Immature natural killer cell (primary cell): ENCODE data around the gene SLC4A4. TPM values are rescaled to one million over a fixed set of nuclear protein-coding genes. Genes with fewer than 3 reads are reported as not detected.
A peak's percentile ranks its signal among the peaks of the same experiment; 100 is the strongest.

Source experiments
- DNase-seq, 3 donors: peaks; one replicate each; pipeline ENCODE4 v3.0.0; 2022; ENCODE audit warnings: mixed read lengths in 1 of 3
- H3K27ac Mint-ChIP-seq, 6 donors: one replicate each; pipeline ENCODE4 v1.8.0; 2020; ENCODE audit warnings: mixed read lengths in 6 of 6, mild to moderate bottlenecking in 5 of 6, inconsistent platforms in 4 of 6, moderate library complexity in 3 of 6
- H3K27me3 Mint-ChIP-seq, 3 donors: one replicate each; pipeline ENCODE4 v1.8.0; 2020 to 2021; ENCODE audit warnings: low read depth in 3 of 3, mild to moderate bottlenecking in 3 of 3, mixed read lengths in 3 of 3, moderate library complexity in 3 of 3, inconsistent platforms in 1 of 3
- H3K36me3 Mint-ChIP-seq, 3 donors: one replicate each; pipeline ENCODE4 v1.8.0; 2020; ENCODE audit warnings: mixed read lengths in 3 of 3, inconsistent platforms in 2 of 3, mild to moderate bottlenecking in 2 of 3
- H3K4me1 Mint-ChIP-seq, 2 donors: one replicate each; pipeline ENCODE4 v1.8.0; 2020; ENCODE audit warnings: inconsistent platforms in 2 of 2, mild to moderate bottlenecking in 2 of 2, mixed read lengths in 2 of 2, moderate library complexity in 1 of 2
- H3K4me3 Mint-ChIP-seq, 5 donors: one replicate each; pipeline ENCODE4 v1.8.0; 2020; ENCODE audit warnings: mild to moderate bottlenecking in 5 of 5, mixed read lengths in 5 of 5, inconsistent platforms in 3 of 5, moderate library complexity in 3 of 5
- H3K9me3 Mint-ChIP-seq, 6 donors: one replicate each; pipeline ENCODE4 v1.8.0; 2020; ENCODE audit warnings: mild to moderate bottlenecking in 6 of 6, mixed read lengths in 6 of 6, inconsistent platforms in 4 of 6, moderate library complexity in 3 of 6
- polyA plus RNA-seq, 3 donors: library from polyadenylated mRNA; unstranded; fragments of 300-500 nt; fragmentation: Illumina TruSeq; gene quantifications; one replicate each; pipeline ENCODE4 v1.2.3, GENCODE V29; 2021

The SLC4A4 gene
- polyA plus RNA-seq, 3 donors from 2014 or later: 4.4 to 8.0 (median 7.1) TPM

GRCh38 chr4:71369536-71369935 lies 30.7 kb downstream of the SLC4A4 start:
- Mint-ChIP-seq H3K4me1 (peaks cover 3 to 6% of the 10 kb centered on the region in 2 donors), H3K9me3 (no peaks in the 10 kb centered on the region), H3K36me3 (peaks cover 0 to 7% (median 0%) of the 10 kb centered on the region in 3 donors), H3K4me3 (no peak overlapping the region), H3K27me3 (no peaks in the 10 kb centered on the region), H3K27ac (no peak overlapping the region)
- DNase-seq: no peak

- Mint-ChIP-seq H3K4me1 (no peaks in the 10 kb centered on the region), H3K4me3 (no peak overlapping the region), H3K27ac (no peak overlapping the region), H3K27me3 (no peaks in the 10 kb centered on the region), H3K36me3 (peaks cover 3 to 7% (median 7%) of the 10 kb centered on the region in 3 donors), H3K9me3 (no peaks in the 10 kb centered on the region)
- DNase-seq: no peak
These were observed 36.7 kb downstream of the SLC4A4 start for GRCh38 chr4:71375494-71375893.

GRCh38 chr4:71377561-71377960 lies 38.7 kb downstream of the SLC4A4 start:
- no peak overlapping the region for H3K4me3 Mint-ChIP-seq
- no peaks in the 10 kb centered on the region for H3K27me3 Mint-ChIP-seq
- H3K36me3 Mint-ChIP-seq: peaks cover 7% of the 10 kb centered on the region in 3 donors
- no peaks in the 10 kb centered on the region for H3K4me1 Mint-ChIP-seq
- no peaks in the 10 kb centered on the region for H3K9me3 Mint-ChIP-seq
- no peak for DNase-seq
- H3K27ac Mint-ChIP-seq: no peak overlapping the region

- Mint-ChIP-seq H3K9me3 (no peaks in the 10 kb centered on the region), H3K36me3 (peaks cover 7 to 9% (median 7%) of the 10 kb centered on the region in 3 donors), H3K27ac (no peak overlapping the region), H3K4me3 (no peak overlapping the region), H3K4me1 (no peaks in the 10 kb centered on the region), H3K27me3 (no peaks in the 10 kb centered on the region)
- DNase-seq: no peak
These were observed 40.3 kb downstream of the SLC4A4 start for GRCh38 chr4:71379126-71379525.

- Mint-ChIP-seq H3K4me3 (no peak overlapping the region), H3K4me1 (no peaks in the 10 kb centered on the region), H3K27ac (no peak overlapping the region), H3K27me3 (no peaks in the 10 kb centered on the region), H3K9me3 (no peaks in the 10 kb centered on the region), H3K36me3 (peaks cover 7 to 11% (median 7%) of the 10 kb centered on the region in 3 donors)
- no peak for DNase-seq
These were observed 42.0 kb downstream of the SLC4A4 start for GRCh38 chr4:71380788-71381187.

GRCh38 chr4:71382125-71382899 lies 43.5 kb downstream of the SLC4A4 start:
- Mint-ChIP-seq H3K27me3 (no peaks in the 10 kb centered on the region), H3K4me3 (no peak overlapping the region), H3K27ac (no peak overlapping the region), H3K9me3 (no peaks in the 10 kb centered on the region), H3K4me1 (no peaks in the 10 kb centered on the region), H3K36me3 (peaks cover 4 to 12% (median 7%) of the 10 kb centered on the region in 3 donors)
- DNase-seq: no peak

- Mint-ChIP-seq H3K4me1 (no peaks in the 10 kb centered on the region), H3K4me3 (no peak overlapping the region), H3K27ac (no peak overlapping the region), H3K27me3 (no peaks in the 10 kb centered on the region), H3K36me3 (peaks cover 0 to 6% (median 4%) of the 10 kb centered on the region in 3 donors), H3K9me3 (no peaks in the 10 kb centered on the region)
- no peak for DNase-seq
These were observed 44.2 kb downstream of the SLC4A4 start for GRCh38 chr4:71382900-71383560.

- Mint-ChIP-seq H3K27ac (no peak overlapping the region), H3K4me1 (no peaks in the 10 kb centered on the region), H3K9me3 (no peaks in the 10 kb centered on the region), H3K4me3 (no peak overlapping the region), H3K36me3 (peaks cover 0 to 5% (median 4%) of the 10 kb centered on the region in 3 donors), H3K27me3 (no peaks in the 10 kb centered on the region)
- no peak for DNase-seq
These were observed 45.2 kb downstream of the SLC4A4 start for GRCh38 chr4:71383984-71384383.

- Mint-ChIP-seq H3K36me3 (peaks cover 0 to 4% (median 3%) of the 10 kb centered on the region in 3 donors), H3K4me1 (peaks cover 0 to 3% of the 10 kb centered on the region in 2 donors), H3K27ac (peak overlapping the region in 1 of 6 donors; percentile 9), H3K9me3 (no peaks in the 10 kb centered on the region), H3K4me3 (no peak overlapping the region), H3K27me3 (peaks cover 0 to 4% (median 3%) of the 10 kb centered on the region in 3 donors)
- DNase-seq: no peak
These were observed 50.5 kb downstream of the SLC4A4 start for GRCh38 chr4:71389149-71389827.

- H3K36me3 Mint-ChIP-seq: peaks cover 0 to 4% (median 3%) of the 10 kb centered on the region in 3 donors
- no peak overlapping the region for H3K27ac Mint-ChIP-seq
- no peak for DNase-seq
- peaks cover 0 to 3% of the 10 kb centered on the region in 2 donors for H3K4me1 Mint-ChIP-seq
- no peaks in the 10 kb centered on the region for H3K9me3 Mint-ChIP-seq
- H3K27me3 Mint-ChIP-seq: peaks cover 0 to 4% (median 3%) of the 10 kb centered on the region in 3 donors
- no peak overlapping the region for H3K4me3 Mint-ChIP-seq
These were observed 53.3 kb downstream of the SLC4A4 start for GRCh38 chr4:71392109-71392508.

- no peaks in the 10 kb centered on the region for H3K9me3 Mint-ChIP-seq
- no peak overlapping the region for H3K27ac Mint-ChIP-seq
- DNase-seq: no peak
- no peak overlapping the region for H3K4me3 Mint-ChIP-seq
- H3K4me1 Mint-ChIP-seq: peaks cover 0 to 1% of the 10 kb centered on the region in 2 donors
- peaks cover 6 to 16% (median 9%) of the 10 kb centered on the region in 3 donors for H3K36me3 Mint-ChIP-seq
- H3K27me3 Mint-ChIP-seq: peaks cover 0 to 7% (median 0%) of the 10 kb centered on the region in 3 donors
These were observed 57.6 kb downstream of the SLC4A4 start for GRCh38 chr4:71396382-71396781.

GRCh38 chr4:71400810-71401209 lies 62.0 kb downstream of the SLC4A4 start:
- Mint-ChIP-seq H3K9me3 (no peaks in the 10 kb centered on the region), H3K27ac (no peak overlapping the region), H3K36me3 (peaks cover 6 to 16% (median 9%) of the 10 kb centered on the region in 3 donors), H3K27me3 (peaks cover 0 to 3% (median 0%) of the 10 kb centered on the region in 3 donors), H3K4me1 (peaks cover 6 to 7% of the 10 kb centered on the region in 2 donors), H3K4me3 (no peak overlapping the region)
- DNase-seq: no peak

GRCh38 chr4:71402616-71403015 lies 63.8 kb downstream of the SLC4A4 start:
- no peak overlapping the region for H3K4me3 Mint-ChIP-seq
- H3K36me3 Mint-ChIP-seq: peaks cover under 1 to 13% (median 6%) of the 10 kb centered on the region in 3 donors
- no peak for DNase-seq
- no peaks in the 10 kb centered on the region for H3K9me3 Mint-ChIP-seq
- peaks cover 21 to 24% of the 10 kb centered on the region in 2 donors for H3K4me1 Mint-ChIP-seq
- H3K27me3 Mint-ChIP-seq: peaks cover 0 to 3% (median 0%) of the 10 kb centered on the region in 3 donors
- H3K27ac Mint-ChIP-seq: no peak overlapping the region

GRCh38 chr4:71404049-71404448 lies 65.2 kb downstream of the SLC4A4 start:
- no peak overlapping the region for H3K27ac Mint-ChIP-seq
- peaks cover 2 to 9% (median 7%) of the 10 kb centered on the region in 6 donors for H3K9me3 Mint-ChIP-seq
- DNase-seq: no peak
- H3K36me3 Mint-ChIP-seq: peaks cover 9 to 17% (median 9%) of the 10 kb centered on the region in 3 donors
- peaks cover 23 to 38% of the 10 kb centered on the region in 2 donors for H3K4me1 Mint-ChIP-seq
- H3K4me3 Mint-ChIP-seq: no peak overlapping the region
- peaks cover 0 to 3% (median 0%) of the 10 kb centered on the region in 3 donors for H3K27me3 Mint-ChIP-seq
